ENCODE measurements around the gene DUXB.

DUXB gene

DNA sequence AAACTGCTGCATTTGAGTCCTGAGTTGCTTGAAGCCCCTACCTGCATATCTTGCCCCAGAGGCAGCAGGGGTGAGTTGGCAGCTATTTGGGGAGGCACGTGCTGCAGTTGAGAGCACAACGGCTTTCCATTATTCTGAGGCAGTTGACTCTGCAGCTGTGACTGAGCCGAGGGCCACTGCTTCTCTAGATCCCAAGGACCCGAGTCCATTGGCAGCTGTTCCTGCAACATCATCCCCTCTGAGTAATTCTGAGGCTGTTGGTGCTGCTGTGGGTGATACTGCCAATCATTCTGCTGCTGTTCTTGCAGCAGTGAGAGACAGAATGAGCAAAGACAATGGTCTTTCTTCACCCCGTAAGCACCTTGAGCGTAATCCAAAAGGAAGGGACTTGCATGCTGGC lies 40.9 kb downstream of the DUXB start:
- no peak for DNase-seq

DNA sequence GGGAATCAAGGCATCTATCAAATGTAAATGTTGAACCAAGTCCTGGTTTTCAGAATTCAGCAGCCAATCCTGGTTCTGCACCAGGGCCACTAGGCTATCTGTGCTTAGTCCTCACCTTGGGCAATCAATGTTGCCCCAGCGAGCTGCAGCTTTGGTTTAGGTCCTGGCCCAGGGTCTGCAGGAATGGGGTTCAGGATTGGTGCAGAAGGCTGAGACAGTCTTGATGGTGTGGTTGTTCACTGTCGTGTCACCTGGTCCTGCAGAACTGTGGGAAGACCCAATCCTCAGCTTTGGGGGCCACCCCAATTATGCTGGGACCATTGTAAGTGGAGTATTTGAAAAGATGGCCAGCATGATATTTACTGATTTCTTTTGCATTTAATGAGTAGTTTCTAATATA lies 43.1 kb downstream of the DUXB start:
- no peak for DNase-seq

DNA sequence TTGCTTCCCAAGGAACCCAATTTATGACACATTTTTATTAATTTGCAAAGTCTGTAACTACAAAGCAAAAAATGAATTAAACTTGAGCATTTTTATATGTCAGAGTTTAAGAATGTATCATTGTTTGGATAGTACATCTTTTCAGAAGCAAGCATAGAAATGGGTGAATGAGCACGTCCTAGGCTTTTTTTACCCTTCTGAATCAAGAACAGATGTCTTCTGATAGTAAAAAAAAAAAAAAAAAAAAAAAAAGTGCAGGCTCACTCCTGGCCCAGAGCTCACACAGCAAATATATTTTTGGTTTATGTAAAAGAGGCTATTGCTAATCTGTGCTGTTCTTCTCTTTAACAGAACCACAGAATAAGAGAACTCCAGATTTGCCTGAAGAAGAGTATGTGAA lies 47.3 kb downstream of the DUXB start:
- no peak for DNase-seq

DNA sequence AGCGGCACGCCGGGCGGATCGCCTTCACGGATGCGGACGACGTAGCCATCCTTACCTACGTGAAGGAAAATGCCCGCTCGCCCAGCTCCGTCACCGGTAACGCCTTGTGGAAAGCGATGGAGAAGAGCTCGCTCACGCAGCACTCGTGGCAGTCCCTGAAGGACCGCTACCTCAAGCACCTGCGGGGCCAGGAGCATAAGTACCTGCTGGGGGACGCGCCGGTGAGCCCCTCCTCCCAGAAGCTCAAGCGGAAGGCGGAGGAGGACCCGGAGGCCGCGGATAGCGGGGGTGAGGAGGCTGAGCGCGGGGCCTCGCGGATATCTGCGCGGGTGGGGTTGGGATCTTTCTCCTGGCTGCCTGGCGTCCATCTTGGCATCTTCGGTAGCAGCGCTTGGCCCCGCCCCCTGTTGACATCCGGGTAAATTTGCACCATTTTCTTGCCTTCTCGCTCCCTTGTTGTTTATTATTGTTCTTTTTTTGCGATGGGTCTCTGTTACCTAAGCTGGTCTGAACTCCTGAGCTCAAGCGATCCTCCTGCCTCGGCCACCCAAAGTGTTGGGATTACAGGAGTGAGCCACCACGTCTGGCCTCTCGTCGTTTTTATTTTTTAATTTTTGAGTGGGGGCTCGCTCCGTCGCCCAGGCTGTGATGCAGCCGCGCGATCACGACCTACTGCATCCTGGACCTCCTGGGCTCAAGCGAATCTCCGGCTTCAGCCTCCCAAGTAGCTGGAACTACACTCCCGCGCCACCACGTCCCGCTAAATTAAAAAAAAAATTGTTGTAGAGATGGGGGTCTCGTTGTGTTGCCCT lies 52.8 kb downstream of the DUXB start:
- peak; percentile 85 for DNase-seq

DNA sequence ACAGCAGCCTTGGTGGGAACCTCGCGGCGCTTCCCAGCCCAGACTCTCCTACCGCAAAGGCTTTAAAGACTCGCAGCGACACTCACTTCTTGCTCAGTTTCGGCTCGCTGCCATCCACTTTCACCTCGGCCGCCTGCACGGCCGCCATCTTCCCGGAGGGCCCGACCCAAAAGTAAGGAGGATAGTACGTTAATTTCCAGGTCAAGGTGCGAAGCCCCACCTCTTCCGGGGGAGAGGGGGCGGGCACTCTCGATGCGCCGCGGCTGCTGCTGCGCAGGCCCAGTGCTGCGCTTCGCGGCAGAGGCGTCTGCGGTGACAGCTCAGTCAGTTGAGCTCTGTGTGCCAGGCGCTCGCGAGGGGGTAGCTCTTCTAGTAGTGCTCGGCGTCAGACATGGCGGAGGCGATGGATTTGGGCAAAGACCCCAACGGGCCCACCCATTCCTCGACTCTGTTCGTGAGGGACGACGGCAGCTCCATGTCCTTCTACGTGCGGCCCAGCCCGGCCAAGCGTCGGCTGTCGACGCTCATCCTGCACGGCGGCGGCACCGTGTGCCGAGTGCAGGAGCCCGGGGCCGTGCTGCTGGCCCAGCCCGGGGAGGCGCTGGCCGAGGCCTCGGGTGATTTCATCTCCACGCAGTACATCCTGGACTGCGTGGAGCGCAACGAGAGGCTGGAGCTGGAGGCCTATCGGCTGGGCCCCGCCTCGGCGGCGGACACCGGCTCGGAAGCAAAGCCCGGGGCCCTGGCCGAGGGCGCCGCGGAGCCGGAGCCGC lies 53.6 kb downstream of the DUXB start, which contains the start of the genes KARS1 and TERF2IP:
Gene KARS1, minus strand, starts transcription at position 174 of the 773 bp plus-strand sequence. Its CDS starts 26 bp downstream, at position 148.
Gene TERF2IP, plus strand, starts transcription at position 282 of the 773 bp plus-strand sequence. Its CDS starts 110 bp downstream, at position 392.
- peak; percentile 96 for DNase-seq

DNA sequence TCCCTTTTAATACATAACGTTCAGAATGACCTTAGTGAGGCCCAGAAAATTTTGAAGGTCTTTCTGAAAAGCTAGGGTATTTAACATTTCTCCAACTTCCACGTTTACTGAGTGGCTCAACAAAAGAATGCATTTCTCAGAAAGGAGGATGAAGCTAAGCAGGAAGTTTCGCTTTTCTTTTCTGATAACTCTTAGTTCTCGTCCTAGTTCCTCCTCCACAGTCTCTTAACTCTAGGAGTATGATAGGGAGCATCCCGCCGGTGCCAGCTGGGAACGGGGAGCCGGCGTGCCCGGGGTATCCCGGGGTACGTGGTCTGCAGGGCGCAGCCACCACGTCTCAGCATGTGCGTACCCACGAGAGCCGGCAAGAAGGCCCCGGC lies 54.2 kb downstream of the DUXB start:
- no peak for DNase-seq

DNA sequence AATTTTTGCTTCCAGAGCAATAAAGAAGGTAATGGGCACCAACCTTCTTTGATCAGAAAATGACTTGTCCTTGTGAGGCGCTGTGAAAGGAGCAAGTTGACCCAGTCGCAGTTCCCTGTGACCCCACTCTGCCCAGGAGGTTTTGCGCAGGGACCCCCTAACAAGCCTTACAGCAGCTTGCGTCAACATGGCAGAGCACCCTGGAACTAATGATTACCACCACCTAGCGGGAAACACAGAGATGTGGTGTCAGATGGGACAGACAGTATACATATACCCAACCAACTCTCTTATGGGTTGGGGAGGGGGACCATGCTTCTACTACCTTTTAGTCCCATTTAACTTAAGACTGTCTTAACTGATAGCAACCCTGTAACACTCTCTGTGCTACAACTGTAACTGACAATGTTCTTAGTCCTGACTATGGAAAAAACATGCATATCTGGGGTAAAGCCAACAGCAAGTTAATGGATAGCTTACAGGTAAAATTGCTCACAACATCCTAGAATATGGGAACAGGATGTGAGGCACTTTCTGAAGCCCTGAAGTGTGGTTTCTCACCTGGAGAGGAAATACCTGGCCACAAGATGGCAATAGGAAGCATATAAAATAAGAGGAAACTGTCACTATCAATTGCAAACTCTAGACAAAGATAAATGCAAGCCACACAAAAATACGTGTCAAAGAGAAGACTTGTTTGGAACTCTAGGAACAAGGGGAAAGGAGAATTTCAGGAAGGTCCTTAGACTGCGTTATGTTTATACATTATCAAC lies 56.8 kb downstream of the DUXB start:
- peak; percentile 42 for DNase-seq
